LNCAP (cell line): Measurements from ENCODE around the gene KCNIP1.

Experiments
- TF ChIP-seq, protein P1 (sequence below): fragments of 450-650 bp; IDR thresholded peaks from 2 replicates; pipeline ENCODE4 v1.5.1; 2017; ENCODE audit warnings: mild to moderate bottlenecking

The KCNIP1 gene

DNA sequence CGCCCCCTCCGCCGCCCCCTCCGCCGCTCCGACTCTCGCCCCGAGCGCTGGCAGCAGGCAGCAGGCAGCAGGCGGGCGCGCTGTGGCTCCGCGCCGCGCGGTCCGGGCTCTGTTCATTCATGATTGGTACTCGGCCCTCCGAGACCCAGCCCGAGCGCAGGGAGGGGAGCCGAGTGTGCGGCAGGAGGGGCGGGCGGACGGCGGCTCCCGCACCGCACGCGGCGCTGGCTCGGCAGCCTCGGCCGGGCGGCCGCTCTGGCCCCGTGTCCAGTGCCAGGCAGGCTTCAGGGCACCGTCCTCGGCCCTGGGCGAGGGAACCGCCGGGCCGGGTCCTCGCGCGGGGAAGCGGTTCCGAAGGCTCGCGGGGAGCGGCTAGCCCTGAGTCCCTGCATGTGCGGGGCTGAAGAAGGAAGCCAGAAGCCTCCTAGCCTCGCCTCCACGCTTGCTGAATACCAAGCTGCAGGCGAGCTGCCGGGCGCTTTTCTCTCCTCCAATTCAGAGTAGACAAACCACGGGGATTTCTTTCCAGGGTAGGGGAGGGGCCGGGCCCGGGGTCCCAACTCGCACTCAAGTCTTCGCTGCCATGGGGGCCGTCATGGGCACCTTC is at the start of gene KCNIP1:
KCNIP1 (plus strand) TSS at position 31 of the 607 bp plus-strand sequence.
- TF ChIP-seq, protein P1, sequence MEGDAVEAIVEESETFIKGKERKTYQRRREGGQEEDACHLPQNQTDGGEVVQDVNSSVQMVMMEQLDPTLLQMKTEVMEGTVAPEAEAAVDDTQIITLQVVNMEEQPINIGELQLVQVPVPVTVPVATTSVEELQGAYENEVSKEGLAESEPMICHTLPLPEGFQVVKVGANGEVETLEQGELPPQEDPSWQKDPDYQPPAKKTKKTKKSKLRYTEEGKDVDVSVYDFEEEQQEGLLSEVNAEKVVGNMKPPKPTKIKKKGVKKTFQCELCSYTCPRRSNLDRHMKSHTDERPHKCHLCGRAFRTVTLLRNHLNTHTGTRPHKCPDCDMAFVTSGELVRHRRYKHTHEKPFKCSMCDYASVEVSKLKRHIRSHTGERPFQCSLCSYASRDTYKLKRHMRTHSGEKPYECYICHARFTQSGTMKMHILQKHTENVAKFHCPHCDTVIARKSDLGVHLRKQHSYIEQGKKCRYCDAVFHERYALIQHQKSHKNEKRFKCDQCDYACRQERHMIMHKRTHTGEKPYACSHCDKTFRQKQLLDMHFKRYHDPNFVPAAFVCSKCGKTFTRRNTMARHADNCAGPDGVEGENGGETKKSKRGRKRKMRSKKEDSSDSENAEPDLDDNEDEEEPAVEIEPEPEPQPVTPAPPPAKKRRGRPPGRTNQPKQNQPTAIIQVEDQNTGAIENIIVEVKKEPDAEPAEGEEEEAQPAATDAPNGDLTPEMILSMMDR = no peak

DNA sequence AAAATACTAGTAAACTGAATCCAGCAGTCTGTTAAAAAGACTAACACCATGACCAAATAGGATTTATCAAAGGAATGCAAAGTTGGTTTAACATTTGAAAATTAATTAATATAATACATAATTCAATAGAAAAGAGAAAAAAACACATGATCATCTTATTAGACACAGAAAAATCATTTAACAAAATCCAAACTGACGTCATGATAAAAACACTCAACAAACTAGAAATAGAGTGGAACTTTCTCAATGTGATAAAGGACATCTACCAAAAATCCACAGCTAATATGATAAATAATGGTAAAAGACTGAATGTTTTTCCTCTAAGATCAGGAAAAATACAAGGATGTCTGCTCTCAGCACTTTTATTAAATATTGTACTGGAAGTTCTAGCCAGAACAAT is 40.4 kb upstream of the KCNIP1 start:
- TF ChIP-seq, protein P1 = no peak

DNA sequence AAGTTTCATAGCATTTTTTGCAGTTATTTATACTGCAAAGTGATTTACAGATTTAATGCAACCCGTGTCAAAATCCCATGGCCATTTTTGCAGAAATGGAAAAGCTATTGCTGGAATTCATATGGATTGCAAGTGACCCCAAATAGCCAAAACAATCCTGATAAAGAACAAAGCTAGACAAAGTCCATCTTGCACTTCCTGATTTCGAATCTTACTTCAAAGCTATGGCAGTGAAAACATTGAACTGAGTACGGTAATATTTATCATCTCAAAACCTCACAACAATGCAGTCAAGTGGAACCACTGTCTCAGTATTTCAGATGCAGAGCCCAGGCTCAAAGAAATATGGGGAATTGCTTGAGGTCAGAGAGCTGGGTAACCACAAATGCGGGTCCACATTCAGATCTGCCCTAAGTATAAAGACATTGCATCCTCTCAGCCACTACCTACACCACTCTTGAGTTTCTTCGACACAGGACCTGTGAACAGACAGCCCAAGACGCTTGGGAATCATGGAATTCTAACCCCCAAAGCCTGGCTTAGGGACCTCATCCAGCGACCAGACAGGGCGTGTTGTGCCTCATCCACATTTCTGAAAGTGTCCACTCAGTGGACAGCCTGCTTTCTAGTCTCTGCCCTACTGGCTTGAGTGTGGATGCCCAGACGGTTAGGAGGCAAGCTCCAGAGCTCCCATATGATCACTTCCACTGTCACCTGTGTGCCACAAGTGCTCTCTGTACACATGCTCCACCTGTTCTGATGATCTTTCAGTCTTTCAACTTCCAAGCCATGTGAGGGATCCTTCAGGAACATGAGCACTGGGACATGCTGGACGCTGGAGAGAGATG is 39.3 kb upstream of the KCNIP1 start:
- TF ChIP-seq, protein P1 = no peak

DNA sequence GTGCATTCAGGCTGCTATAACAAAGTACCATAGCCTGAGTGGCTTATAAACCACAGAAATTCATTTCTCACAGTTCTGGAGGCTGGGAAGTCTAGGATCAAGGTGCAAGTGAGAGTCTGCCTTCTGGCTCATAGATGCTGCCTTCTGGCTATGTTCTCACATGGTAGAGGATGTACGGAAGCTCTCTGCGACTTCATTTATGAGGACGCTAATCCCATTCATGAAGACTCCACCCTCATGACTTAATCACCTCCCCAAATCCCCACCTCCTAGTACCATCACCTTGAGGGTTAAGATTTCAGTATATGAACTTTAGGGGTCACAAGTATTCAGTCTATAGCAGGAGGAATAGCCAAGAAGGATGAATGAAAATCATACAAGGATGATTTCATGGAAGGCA is 37.3 kb upstream of the KCNIP1 start:
- TF ChIP-seq, protein P1 = no peak

DNA sequence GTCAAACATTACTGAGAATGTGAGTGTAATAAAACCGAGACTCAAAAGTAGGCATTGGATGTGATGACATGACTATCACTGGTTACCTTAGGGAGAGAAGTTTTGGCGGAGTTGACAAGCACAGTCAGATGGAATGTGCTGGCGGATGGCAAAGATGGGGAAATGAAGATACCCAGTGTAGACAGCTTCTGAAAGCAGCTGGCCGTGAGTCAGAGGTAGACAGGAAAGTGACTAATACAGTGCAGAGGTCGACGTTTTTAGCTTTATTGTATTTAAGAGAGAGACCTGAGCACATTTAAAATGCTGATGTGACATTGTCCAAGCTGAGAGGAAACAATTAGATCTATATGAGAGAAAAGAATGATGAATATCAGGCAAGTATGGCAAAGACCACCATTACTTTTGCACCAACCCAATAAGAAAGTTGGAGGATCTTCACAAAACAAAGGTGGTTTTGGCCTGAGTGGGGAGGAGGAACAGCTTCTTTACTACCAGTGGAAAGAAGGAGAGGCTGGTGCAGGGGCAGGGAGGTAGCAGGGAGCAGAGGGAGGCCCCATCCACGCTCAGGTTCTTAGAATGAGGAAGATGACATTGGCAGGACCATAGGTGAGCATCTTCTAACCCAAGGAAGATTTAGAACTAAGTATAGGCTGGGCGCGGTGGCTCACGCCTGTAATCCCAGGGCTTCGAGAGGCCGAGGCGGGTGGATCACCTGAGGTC is 36.7 kb upstream of the KCNIP1 start:
- TF ChIP-seq, protein P1 = no peak

DNA sequence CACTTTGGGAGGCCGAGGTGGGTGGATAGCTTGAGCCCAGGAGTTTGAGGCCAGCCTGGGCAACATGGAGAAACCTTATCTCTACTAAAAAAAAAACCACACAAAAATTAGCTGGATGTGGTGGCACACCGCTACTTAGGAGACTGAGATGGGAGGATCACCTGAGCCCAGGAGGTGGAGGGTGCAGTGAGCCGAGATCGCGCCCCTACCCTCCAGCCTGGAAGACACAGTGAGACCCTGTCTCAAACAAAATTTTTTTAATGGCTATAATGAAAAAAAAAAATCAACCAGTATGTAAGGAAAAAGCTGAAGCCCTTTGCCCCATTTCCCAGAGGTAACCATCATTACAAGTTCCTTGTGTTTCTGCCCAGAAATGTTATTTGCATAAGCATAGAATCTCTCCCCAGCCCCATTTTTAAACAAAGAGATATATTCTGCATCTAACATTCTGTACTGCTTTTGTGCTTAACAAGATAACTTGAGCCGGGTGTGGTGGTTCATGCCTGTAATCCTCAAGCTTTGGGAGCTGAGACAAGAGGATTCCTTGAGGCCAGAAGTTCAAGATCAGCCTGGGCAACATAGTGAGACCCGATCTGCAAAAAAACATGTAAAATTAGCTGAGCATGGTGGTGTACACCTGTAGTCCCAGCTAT is 35.1 kb upstream of the KCNIP1 start:
- TF ChIP-seq, protein P1 = no peak

DNA sequence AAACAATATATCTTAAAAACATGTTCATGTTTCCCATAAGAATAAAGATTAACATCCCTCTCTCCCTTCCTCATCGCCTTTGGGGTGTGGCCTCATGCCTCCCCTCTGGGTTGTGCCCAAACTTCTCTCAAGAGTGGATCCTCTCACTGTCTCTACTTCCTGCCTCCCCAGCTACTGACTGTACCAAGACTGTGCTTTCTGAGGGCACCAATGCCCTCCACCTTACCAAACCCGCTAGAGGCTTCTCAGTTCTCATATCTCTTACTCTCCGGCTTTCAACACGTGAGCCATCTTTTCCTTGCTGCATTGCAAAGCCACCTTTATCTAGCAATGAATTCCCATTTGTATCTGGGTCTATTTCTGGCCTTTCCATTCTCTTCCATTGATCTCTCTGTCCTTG is 34.4 kb upstream of the KCNIP1 start:
- TF ChIP-seq, protein P1 = no peak
